Embryonic facial prominence (tissue), 1 donor: ENCODE results near the gene SVEP1.
"Not testable (repeated sequence)": the region's sequence is repeated elsewhere in the genome, so short reads cannot be mapped to it uniquely, and the experiment has no call there.

ENCODE experiments used
- DNase-seq: peaks from one replicate; pipeline ENCODE4 v3.0.0-alpha.2; 2016; ENCODE audit errors: extremely low spot score

The SVEP1 gene

DNA sequence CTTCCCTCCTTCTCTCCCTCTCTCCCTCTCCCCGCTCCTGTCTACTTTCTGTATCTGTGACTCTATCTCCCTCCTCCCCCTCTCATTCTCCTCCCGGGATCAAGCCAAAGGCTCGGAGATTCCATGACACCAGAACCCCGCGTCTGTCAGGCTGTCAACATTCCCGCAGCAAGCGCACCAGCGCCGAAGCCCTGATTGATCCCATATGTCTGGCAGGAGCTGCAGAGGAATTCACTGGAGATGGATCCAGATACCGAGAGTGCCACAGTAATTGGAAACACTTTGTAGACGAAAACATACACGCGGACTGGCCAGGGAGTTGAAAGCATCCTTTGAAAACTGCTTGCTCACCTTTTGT is 300 bp upstream of the SVEP1 start:
- DNase-seq = peak; percentile 72

DNA sequence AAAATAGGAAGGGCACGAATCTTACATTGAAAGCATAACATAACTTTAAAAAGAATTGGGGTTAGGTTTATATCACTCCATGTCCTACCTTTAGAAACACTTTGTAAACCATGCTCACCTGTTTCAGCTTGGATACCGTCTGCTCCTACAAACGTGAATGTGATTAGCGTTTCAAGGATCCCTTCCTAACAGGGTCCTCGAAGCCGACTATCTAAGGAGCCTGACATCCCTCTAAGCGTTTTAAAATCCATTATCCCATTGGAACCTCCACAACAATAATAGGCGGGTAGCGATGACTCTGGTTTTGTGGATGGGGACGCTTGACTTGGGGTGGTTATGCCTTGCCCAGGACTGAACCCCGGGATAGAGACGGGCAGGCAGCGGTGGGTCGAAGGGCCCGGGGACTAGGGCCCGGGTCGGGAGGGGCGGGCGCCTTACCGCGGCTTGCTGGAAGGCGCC is 937 bp downstream of the SVEP1 start:
- no peak for DNase-seq

DNA sequence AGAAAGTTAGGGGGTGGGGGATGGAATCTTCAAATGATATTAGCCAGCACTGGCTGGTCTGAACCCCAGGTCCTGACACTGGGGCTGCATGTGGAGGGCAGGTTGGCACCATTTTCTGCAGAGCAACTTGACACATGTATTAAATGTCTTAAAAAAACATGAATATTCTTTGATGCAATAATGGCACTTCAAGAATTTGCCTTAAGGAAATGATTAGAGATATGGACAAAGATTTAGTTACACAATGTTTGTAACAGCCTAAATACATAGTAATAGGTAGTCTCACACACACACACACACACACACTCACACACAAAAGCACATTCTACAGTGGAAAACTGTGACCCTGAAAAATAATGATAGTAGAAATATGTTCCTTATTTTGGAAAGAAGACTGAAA is 3.6 kb downstream of the SVEP1 start:
- no peak for DNase-seq

DNA sequence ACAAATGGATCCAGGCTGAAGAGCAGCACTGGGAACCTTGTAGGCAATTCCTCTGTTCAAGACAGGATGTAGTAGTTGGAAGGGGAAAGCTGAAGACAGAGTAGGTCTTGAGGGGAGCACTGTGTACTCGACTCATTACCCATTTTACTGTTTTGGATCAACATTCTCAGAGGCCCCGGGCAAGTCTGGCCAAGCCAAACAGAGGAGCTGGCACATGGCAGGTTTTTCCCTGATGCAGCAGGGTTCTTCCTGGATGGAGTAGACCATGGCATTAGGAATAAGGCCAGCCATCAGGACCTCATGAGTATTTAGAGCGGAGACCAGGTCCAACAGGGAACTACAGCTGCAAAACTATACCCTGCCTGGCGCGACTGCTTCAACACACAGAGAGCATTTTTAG is 4.4 kb downstream of the SVEP1 start:
- no peak for DNase-seq

DNA sequence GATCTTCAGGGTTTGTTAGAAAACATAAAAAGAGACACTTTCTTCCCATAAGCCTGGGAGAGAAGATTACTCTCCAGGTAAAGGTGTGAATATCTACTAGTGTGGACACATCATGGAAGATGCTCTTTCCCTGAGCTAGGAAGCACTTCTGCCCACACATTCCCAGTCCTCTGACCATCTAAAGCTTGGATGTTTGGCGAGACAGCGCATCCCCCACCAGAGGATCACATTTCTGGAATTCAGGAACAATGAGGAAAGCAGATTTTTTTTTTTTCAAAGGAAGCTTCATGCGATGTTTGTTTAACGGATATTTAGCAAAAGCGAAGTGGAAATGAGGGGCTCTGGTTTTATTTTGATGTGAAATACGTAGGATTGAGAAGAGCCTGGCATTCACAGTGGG is 6.2 kb downstream of the SVEP1 start:
- no peak for DNase-seq

DNA sequence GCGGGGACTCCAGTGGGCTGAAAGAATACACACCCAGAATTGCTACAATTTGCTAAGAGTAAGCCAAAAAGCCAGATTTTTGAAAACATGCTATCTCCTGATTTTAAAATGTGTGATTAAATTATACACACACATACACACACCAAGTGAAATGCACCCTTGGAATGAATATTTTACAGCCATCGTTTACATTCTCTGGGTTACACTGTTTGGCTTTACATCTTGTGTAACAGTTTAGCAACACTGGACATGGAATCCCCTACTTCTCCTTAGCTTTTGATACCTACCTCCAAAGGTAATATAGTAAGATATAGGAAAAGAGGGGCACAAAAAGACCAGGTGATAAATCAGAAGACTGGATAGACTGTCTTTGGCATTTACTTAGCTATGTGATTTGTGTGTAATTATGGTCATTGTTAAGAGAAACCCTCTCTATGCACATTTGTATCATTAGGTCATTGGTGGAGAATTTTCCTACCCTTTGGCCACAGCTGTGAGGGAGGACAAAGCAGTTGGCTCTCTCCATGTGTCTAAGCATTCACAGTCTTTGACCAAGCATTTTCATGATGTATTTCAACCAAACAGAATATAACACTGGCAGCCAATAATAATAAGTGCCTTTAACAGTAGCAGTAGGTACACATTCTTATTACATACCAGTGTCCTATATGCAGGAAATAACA is 7.6 kb downstream of the SVEP1 start:
- DNase-seq = no peak

DNA sequence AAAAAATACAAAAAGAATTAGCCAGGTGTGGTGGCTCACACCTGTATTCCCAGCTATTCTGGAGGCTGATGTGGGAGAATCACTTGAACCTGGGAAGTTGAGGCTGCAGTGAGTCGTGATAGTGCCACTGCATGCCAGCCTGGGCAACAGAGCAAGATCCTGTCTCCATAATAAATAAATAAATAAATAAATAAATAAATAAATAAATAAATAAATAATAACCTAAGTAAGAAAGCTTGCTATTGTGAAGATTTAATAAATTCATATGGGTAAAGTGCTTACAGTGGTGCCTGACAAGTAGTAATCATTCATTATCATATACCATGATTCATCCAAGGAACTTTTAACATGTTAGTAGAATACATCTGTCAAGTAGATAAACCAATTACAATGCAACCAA is 13.4 kb downstream of the SVEP1 start:
- DNase-seq = no peak

DNA sequence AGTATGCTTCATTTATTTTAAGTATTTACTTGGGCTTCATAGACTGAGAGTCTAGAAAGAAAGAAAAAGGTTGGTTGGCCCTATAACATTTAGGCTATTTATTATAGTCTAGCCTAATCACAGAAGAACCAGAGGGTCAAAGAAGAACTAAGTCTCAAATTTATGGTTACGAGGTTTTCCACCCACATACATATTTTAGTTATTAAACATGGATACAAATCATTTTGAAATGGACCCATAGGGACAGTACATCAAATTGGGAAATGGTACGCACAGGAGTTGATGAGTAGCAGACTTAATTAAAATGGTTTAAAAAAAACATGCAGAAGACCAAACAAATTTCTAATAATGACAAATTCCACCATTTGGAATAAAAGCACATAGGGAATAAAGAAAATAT is 17.7 kb downstream of the SVEP1 start:
- no peak for DNase-seq

DNA sequence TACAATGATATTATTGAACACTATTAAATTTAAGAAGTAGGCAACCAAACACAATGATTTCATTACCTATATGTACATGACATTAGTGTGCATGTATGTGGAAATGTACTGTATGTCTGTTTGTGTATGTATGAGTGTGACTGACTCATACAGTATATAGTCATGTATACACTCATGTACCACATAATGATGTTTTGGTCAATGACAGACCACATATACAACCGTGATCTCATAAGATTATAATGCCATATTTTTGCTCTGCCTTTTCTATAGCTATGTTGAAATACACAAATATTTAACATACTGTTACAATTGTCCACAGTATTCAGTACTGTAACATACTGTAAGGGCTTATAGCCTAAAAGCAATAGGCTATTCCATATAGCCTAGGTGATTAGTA is 19.7 kb downstream of the SVEP1 start:
- DNase-seq = no peak

DNA sequence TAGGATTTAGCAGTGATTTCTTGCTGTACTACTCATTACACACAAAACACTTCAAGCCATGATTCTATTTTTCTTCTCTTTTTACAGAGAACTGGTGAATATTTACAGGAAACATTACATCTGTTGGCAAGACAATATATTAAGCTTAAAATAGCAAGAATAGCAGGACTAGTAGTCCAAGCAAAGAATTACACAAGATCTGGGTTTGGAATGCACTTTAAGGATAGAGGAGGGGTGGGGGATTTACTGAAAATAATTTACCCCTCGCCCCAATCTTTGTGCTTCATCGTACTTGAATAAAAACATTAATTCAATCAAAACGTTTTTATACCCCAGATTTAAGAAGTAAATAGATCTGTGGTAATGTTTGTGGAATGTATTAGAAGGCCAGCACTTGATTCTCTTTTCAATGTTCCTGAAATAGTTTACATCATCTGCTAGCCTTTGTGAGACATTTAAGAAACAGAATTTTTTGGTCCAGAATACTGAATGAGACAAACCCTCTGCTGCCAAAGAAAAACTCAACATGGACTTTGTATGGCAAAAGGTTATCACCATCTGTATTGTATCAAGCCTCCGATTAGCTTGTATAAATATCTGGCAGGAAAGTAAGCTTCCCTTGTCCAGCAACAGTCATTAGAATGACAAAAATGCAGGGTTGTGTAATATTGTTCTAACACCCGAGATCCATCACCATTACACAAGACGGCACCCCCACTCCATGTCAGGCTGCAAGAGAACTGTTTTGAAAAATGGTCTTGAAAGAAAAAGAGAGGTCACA is 23.8 kb downstream of the SVEP1 start:
- no peak for DNase-seq

DNA sequence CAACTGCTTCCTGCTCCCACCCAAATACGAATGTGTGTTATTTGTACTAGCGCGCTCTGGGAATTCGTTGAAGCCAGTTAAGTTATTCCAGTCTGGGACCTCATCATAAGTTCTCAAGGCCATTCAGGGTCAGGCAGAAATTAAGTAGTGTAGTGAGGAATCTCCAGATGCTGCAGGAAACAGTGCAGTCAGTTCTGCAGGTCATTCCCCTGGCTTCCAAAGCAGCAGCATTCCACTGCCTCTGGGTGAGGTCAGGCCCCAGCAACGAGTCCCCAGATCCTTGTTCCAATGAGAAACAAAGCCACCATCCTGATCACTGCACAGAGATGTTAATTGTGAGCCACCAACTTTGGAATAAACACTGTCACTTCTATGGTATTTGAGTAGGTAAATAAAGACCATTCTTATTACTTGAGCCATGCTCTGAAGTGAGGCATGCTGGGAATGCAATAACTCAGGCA is 33.1 kb downstream of the SVEP1 start:
- DNase-seq = no peak

DNA sequence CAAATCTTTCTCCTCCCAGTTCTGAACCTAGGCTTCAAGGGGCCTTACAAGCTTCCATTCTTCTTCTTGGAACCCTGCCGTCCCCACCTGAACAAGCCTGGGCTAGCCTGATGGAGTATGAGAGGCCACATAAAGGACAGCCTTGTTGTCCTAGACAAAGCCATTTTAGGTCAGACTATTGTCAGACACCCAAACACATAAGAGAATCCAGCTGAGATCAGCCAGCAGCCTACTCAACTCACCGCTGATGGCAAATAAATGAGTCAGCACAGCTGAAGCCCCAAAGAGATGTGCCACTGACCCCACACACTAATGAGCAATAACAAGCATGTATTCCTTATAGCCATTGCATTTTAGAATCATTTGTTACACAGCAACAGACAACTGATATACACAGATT is 33.8 kb downstream of the SVEP1 start:
- DNase-seq = no peak

DNA sequence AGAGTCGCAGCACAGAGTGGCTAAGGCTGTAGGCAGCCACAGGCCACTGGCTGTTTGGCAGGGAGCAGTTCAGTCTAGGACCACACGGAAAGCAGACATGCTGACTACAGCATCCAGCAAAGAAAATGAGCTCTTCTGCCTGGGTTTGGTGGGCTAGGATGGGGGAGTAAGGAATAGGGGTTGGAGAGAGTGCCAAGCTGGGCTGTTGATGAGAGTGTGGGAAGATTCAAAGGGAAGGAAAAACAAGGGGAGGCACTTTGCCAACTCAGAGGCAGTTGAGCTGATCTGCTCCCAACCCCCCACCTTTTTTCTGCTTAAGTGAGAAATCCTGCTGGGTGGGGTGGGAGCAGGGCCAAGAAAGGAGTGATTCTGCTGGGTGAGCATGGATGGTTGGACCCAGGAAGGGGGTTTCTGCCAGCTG is 35.9 kb downstream of the SVEP1 start:
- DNase-seq = no peak

DNA sequence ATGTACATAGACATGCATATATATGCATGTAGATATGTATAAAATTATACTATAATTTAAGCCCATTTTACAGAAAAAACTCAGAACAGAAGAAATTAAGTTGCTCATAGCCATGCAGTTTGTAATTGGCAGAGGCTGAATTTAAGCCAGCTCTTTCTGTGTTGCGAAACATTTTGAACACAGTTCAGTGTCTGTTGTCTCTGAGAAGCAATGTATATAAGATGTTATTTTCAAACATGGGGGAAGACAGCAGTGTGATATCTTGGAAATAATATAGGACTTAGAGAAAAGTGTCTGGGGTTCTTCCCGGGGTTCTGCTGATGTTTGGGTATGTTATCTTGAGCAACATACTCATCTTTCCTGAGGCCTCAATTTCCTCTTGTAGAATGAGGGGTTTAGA is 37.6 kb downstream of the SVEP1 start:
- no peak for DNase-seq

DNA sequence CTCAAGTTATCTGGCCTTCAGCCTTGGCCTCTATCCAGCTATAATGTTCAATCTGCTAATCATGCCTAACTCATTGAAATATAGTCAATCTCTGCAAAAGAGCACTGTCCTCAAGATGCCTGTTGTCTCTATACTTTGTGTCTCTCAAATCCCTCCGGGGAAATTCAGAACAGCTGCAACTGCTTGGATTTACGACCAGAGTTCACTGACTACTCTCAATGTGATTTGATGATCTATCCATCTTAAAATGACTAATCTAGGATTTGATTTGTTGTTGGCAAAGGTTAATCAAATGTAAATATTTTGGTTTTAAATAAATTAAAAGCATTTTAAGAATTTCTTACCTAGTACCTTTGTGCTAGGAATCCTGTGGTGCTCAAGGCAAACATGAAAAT is 40.9 kb downstream of the SVEP1 start:
- no peak for DNase-seq

DNA sequence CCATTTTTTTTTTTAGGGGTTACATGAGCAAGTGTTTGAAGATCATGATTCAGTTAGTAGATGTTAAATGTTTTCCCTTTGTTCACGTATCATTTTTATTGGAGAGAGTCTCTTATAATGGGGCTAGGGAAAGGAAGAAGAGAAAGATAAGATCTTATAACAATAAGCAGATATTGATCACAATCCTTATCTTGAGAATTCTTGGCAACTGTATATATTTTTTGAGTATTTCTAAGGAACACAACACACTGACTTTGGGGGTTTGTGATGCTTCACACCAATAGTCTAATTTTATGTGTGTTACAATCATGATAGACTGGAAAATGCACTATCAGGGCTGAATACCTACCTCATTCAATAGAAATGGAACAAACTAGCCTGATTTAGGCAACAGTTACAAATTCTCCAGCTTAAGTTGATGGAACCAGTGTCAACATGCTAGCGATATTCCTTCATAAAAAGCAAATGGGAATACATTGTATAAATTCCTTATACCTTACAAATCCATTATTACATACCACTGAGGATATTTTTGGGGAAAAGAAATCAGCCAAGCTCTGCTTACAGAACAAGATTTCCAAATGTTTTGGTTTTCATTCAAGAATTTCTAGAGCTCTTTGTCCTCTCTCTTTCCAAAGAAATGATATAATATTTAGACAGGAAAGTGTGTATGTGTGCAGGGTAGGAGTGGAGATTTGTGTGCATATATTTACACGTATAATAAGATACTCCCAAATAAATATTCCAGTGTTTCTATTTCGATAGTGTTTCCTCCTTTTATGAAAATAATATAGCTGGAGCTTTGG is 41.5 kb downstream of the SVEP1 start:
- DNase-seq = no peak

DNA sequence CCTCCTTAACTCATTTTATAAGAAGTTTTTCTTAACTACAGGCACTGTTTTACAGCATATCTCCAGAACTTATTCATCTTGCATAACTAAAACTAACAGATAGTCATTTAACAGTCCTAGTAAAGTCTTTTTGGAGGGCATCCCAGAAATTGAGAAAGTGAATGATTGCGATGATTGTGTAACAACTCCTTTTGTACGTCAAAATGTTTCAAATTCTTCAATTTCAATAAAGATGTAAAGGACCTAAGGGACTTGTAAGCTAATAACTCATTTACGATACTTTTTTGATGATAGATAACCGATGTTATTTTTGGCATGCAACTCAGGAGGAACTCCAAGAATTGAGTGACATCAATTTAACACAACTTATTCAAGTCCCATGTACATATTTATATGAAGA is 42.7 kb downstream of the SVEP1 start:
- DNase-seq = no peak

DNA sequence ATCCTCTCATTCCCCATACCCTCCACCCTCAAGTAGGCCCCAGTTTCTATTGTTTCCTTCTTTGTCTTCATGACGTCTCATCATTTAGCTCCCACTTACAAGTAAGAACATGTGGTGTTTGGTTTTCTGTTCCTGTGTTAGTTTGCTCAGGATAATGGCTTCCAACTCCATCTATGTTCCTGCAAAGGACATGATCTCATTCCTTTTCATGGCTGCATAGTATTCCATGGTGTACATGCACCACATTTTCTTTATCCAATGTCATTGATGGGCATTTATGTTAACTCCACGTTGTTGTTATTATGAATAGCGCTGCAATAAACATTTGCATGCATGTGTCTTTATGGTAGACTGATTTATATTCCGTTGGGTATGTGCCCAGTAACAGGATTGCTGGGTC is 45.4 kb downstream of the SVEP1 start:
- not testable (repeated sequence) for DNase-seq

DNA sequence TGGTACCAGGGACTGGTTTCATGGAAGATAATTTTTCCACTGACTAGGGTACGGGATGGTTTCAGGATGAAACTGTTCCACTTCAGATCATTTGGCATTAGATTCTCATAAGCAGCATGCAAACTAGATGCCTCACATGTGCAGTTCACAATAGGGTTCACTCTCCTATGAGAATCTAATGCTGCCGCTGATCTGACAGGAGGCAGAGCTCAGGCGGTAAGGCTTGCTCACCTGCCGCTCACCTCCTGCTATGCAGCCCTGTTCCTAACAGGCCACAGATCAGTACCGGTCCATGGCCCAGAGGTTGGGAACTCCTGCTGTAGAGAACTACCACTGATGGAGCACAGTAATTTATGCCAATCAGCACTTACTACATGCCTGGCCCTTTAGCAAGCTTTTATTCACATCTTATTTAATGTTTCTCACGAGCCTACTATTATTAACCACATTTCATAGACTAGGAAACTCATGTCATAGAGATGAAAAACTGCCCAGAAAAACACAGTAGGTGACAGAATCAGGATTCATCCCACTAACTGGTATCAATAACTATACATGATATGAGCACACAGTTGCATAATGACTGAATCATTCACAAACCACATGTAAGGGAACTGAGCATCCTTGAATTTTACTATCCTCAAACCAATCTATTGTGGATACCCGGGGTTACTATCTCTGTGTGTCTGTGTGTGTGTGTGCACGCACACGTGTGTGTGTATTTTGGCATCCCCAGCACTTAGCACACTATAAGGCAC is 46.5 kb downstream of the SVEP1 start:
- no peak for DNase-seq

DNA sequence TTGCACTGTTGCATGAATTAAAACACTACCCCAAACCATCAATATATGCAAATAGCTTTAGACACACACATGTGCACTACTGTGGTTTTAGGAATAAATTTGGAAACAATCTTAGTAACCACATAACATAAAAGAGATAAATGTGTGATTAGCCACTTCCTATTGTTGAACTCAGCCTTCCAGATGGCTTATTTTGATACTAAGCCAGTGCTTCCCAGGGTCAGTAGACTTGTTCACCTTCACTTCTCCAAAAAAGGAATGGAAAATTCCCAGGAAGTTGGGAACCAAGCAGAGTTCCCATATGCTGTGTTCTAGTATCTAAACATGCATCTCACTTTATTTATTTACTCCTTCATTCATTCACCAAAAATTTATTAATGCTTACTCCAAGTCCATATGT is 47.8 kb downstream of the SVEP1 start:
- DNase-seq = no peak

DNA sequence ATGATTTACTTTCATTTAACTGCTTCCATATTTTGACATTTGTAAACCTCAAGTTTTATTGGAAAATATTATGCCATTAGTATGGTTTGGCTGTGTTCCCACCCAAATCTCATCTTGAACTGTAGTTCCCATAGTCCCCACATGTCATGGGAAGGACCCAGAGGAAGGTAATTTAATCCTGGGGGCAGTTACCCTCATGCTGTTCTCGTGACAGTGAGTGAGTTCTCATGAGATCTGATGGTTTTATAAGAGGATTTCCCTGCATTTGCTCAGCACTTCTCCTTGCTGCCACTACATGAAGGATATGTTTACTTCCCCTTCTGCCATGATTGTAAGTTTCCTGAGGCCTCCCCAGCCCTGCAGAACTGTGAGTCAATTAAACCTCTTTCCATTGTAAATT is 48.3 kb downstream of the SVEP1 start:
- not testable (repeated sequence) for DNase-seq

DNA sequence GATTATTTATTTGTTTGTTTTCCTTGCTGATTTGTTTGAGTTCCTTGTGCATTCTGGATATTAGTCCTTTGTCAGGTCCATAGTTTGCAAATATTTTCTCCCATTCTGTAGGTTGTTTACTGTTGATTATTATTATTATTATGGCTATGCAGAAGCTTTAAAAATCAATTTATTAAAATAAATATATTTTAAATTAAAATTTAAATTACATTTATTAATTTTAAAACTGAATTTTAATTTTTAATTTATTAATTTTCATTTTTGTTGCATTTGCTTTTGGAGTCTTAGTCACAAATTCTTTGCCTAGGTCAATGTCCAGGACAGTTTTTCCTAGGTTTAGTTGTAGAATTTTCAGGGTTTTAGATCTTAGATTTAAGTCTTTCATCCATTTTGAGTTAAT is 50.9 kb downstream of the SVEP1 start:
- DNase-seq = no peak
